ENCODE measurements around the gene ALG1.

The ALG1 gene

DNA sequence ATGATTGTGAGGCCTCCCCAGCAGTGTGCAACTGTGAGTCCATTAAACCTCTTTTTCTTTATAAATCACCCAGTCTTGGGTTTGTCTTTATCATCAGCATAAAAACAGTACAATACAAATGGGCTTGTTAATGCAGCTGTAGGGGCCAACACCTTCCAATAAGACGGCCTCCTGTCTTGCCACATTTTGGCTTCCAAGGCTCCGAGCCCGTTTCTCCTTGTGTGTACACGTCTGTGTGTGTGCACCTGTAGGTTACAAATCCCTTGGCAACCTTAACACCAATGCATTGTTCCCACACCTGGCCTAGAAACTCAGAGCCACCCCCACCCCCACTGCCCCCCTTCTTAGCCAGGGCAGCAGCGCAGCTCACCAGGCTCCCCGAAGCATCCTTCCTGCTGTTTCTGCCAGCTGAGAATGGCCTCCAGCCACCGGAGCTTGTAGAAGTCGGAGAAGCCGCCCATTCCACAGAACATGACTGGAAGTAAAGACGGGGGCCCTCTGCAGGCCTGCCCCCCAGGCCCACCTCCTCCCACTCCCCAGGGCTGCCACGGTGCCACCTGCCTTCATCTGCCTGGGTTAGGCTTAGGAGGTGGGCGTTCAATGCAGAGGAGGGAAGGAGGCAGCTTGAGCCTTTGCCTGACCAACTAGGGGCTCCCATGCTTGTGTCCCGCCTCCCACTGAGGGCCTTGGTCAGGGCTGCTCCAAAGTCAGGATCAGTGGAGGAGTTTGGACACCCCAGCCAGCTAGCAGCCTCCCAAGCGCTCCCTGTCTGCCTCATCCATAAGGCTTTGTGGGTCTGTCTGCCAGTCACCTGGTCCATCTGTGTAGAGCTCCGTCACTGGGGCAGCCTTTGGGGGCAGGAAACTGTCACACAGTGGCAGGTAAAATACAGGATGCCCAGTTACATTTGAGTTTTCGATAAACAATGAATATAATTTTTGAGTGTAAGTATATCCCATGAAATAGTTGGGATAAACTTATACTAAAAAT, 16.5 kb upstream of the ALG1 start:
- H3K9me3 ChIP-seq (replicated peaks; ENCODE audit: low read length) = no peaks in the 10 kb centered on the region
- H3K4me1 ChIP-seq (ENCODE audit: control insufficient read depth, insufficient read depth, low read length) = no peaks in the 10 kb centered on the region

DNA sequence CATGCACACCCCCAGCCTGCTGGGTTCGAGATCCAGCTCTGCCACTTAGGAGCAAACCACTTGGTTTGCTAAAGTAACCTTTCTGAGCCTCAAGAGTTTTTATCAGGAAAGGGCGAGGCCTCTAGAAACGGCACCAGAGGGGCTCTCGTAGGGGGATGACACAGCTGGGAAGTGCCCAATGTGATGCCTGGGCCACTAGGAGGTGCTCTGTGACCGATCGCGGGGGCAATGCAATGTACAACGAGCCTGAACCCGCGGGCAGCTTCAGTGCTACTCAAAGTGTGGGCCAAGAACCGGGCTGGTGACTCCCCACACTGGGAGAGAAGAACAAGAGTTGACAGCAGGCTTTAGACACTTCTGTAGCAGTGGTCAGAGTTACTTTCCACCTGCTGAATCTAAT, 15.3 kb upstream of the ALG1 start:
- Histone ChIP-seq H3K9me3 (replicated peaks; ENCODE audit: low read length) (no peaks in the 10 kb centered on the region), H3K4me1 (ENCODE audit: control insufficient read depth, insufficient read depth, low read length) (no peaks in the 10 kb centered on the region), H3K4me3 (ENCODE audit: low read length) (no peak overlapping the region), H3K27me3 (ENCODE audit: control insufficient read depth, insufficient read depth, low read length) (peaks cover 11% of the 10 kb centered on the region), H3K9ac (ENCODE audit: low read depth, low read length) (no peak overlapping the region), H3K4me2 (ENCODE audit: low read length) (no peak overlapping the region), H3K36me3 (ENCODE audit: insufficient read depth, low read length) (no peaks in the 10 kb centered on the region)

More for the DNA sequence above, 16.5 kb upstream of the ALG1 start:
- Histone ChIP-seq H3K9ac (ENCODE audit: low read depth, low read length) (no peak overlapping the region), H3K36me3 (ENCODE audit: insufficient read depth, low read length) (no peaks in the 10 kb centered on the region), H3K4me3 (ENCODE audit: low read length) (no peak overlapping the region), H3K27me3 (ENCODE audit: control insufficient read depth, insufficient read depth, low read length) (peaks cover 10% of the 10 kb centered on the region), H3K4me2 (ENCODE audit: low read length) (no peak overlapping the region)

DNA sequence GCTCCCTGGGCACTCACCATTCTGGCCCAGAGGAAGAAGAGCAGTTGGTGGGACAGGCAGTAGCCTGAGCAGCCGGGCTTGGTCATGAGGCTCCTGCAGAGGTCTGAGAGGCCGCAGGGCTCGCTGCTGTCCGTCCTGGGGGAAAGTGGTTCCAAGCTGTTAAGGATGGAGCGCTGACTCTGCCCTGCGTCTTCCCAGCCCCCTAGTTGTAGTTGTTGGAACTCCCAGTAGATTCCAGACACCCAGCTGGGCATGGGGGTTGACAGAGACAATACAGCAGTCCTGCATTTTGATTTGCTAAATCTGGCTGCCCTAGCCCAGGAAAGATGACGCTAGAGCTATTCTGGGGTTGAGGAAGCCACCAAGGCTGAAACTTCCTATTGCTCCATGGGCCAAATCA, 13.2 kb upstream of the ALG1 start:
- H3K4me2 ChIP-seq (ENCODE audit: low read length) = no peak overlapping the region
- no peaks in the 10 kb centered on the region for H3K4me1 ChIP-seq (ENCODE audit: control insufficient read depth, insufficient read depth, low read length)
- no peak overlapping the region for H3K4me3 ChIP-seq (ENCODE audit: low read length)
- H3K9ac ChIP-seq (ENCODE audit: low read depth, low read length) = no peak overlapping the region
- no peaks in the 10 kb centered on the region for H3K36me3 ChIP-seq (ENCODE audit: insufficient read depth, low read length)
- peaks cover 30% of the 10 kb centered on the region for H3K27me3 ChIP-seq (ENCODE audit: control insufficient read depth, insufficient read depth, low read length)
- no peaks in the 10 kb centered on the region for H3K9me3 ChIP-seq (replicated peaks; ENCODE audit: low read length)

DNA sequence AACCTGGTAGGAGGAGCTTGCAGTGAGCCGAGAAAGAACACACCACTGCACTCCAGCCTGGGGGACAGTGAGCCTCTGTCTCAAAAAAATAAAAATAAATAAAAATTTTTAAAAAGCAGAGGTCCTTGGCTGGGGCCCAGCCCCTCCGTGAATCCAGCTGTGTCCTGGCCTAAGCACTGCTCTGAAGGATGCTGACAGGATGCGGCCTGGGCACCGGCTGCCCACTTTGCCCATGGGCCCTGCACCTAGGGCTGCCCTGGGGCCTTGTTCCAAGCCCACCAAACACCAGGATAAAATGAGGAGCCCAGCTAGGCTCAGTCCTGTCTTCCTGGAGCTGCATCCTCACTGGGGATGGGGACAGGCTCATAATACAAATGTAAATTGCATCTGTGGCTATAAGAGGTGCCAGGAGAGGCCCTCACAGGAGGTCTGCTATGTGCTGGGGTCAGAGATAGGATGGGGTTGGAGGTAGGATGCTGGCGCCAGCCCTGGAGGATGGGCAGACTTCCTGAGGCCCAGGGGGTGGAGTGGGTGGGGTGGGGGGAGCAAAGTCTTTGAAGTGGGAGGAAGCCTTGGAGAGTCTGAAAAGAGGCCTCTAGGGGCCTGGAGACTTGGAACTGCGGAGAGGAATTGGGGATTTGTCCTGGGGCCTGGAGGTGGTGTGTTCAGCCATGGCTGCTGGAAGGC, 12.1 kb upstream of the ALG1 start:
- no peaks in the 10 kb centered on the region for H3K36me3 ChIP-seq (ENCODE audit: insufficient read depth, low read length)
- H3K4me1 ChIP-seq (ENCODE audit: control insufficient read depth, insufficient read depth, low read length) = no peaks in the 10 kb centered on the region
- no peak overlapping the region for H3K4me2 ChIP-seq (ENCODE audit: low read length)
- H3K27me3 ChIP-seq (ENCODE audit: control insufficient read depth, insufficient read depth, low read length) = peaks cover 33% of the 10 kb centered on the region
- H3K4me3 ChIP-seq (ENCODE audit: low read length) = no peak overlapping the region
- no peak overlapping the region for H3K9ac ChIP-seq (ENCODE audit: low read depth, low read length)
- no peaks in the 10 kb centered on the region for H3K9me3 ChIP-seq (replicated peaks; ENCODE audit: low read length)

DNA sequence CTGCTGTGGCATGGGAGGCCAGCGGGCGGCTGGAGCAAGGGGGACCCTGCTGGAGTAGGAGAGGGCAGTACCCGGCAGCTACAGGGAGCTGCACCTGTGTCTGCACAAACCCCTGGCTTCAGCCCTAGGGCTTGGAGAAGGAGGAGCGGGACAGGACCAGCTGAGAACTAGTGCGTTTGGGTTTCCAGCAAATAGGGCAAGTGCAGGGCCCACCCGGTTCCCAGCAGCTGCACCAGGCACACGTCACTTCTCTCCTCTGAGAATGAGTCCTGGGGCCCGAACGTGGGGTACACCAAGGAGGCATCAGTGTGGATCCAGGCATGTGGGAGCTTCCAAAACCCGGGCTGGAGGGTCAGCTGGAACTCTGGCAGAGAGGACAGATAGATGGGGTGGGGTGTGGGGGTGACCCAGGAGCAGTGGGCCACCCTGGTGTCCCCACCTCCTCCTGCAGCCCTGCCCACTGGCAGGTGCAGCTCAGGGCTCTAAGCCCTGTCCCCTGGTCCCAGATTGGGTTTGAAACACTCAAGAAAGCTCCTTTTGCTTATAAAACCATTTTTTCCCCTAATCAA, 11.5 kb upstream of the ALG1 start:
- no peak overlapping the region for H3K9ac ChIP-seq (ENCODE audit: low read depth, low read length)
- H3K27me3 ChIP-seq (ENCODE audit: control insufficient read depth, insufficient read depth, low read length) = peaks cover 39% of the 10 kb centered on the region

DNA sequence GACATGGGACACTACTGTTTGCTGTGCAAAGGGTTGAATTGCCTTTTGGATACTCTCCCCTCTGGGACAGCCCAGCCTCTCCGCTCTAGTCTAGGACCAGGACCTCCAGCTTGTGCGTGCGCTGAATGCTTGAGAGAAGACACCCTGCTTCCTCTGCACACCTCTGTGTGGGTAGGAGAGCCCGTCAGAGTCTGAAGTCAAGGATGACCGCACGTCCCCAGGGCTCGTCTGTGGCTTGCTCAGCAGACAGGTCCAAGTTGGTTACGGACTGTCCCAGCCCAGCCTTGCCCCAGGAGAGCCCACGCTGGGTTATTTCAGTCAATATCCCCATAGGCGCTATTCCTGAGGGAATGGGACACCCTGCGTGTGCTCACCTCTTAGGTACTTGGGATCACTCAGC, 9.6 kb upstream of the ALG1 start:
- Histone ChIP-seq H3K27me3 (ENCODE audit: control insufficient read depth, insufficient read depth, low read length) (peaks cover 38% of the 10 kb centered on the region), H3K9ac (ENCODE audit: low read depth, low read length) (no peak overlapping the region), H3K4me3 (ENCODE audit: low read length) (no peak overlapping the region), H3K4me1 (ENCODE audit: control insufficient read depth, insufficient read depth, low read length) (no peaks in the 10 kb centered on the region), H3K9me3 (replicated peaks; ENCODE audit: low read length) (no peaks in the 10 kb centered on the region), H3K36me3 (ENCODE audit: insufficient read depth, low read length) (no peaks in the 10 kb centered on the region), H3K4me2 (ENCODE audit: low read length) (no peak overlapping the region)

More for the DNA sequence above, 11.5 kb upstream of the ALG1 start:
- H3K4me3 ChIP-seq (ENCODE audit: low read length) = no peak overlapping the region
- H3K9me3 ChIP-seq (replicated peaks; ENCODE audit: low read length) = no peaks in the 10 kb centered on the region
- no peaks in the 10 kb centered on the region for H3K36me3 ChIP-seq (ENCODE audit: insufficient read depth, low read length)
- H3K4me2 ChIP-seq (ENCODE audit: low read length) = no peak overlapping the region
- H3K4me1 ChIP-seq (ENCODE audit: control insufficient read depth, insufficient read depth, low read length) = no peaks in the 10 kb centered on the region

DNA sequence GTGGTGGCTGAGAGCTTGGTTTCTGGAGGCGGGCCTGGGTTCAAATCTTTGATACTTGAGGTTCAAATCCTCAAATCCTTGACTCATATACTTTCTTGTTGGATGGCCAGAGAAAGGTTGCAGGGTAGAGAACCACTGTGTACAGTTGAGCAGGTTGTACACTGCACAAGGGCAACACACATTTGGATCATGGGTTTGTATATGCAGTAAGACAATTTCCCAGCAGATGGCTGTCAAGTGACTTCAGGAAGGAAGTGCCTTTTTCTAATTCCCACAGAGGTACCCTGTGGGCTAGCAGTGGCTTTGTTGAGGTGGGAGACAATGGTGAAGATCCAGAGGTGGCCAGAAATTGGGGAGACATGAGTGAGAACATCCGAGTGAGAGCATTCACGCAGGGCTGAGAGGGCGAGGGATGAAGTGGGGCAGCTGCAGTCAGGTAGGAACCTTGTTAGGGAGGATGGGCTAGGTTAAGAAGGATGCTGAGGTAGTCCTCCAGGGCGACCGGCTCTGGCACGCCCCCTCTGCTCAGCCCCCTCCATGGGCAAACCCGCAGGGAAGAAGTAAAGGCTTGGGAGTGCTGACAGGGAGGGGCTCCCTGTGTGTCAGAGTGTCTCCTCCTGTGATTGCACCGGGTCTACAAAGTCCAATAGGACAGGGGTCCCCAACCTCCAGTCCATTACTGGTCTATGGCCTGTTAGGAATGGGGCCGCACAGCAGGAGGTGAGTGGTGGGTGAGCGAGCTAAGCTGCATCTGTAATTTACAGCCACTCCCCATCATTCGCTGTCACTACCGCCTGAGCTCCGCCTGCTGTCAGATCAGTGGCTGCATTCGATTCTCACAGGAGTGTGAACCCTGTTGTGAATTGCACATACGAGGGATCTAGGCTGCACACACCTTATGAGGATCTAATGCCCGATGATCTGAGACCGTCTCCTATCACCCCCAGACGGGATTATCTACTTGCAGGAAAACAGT, 8.6 kb upstream of the ALG1 start:
- H3K9ac ChIP-seq (ENCODE audit: low read depth, low read length) = no peak overlapping the region
- H3K4me1 ChIP-seq (ENCODE audit: control insufficient read depth, insufficient read depth, low read length) = no peaks in the 10 kb centered on the region
- H3K36me3 ChIP-seq (ENCODE audit: insufficient read depth, low read length) = no peaks in the 10 kb centered on the region
- no peak overlapping the region for H3K4me3 ChIP-seq (ENCODE audit: low read length)
- H3K27me3 ChIP-seq (ENCODE audit: control insufficient read depth, insufficient read depth, low read length) = peaks cover 44% of the 10 kb centered on the region
- H3K4me2 ChIP-seq (ENCODE audit: low read length) = no peak overlapping the region
- H3K9me3 ChIP-seq (replicated peaks; ENCODE audit: low read length) = no peaks in the 10 kb centered on the region

DNA sequence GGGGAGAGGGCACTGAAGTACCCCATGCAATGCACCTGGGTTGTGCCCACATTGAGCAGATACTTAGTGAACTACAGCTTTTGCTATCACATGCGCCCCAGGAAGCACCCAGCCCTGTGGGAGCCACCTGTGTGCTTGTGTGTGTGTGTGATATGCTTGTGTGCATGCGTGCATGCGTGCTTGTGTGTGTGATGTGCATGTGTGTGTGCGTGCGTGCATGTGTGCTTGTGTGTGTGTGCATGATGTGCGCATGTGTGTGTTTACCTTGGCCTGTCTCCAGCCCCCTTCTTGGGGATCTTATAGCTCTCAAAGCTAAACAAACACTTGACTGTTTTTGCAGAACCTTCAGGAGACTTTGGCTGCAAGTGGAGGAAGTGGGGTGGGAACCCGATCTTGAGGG, 6.7 kb upstream of the ALG1 start:
- Histone ChIP-seq H3K4me1 (ENCODE audit: control insufficient read depth, insufficient read depth, low read length) (no peaks in the 10 kb centered on the region), H3K27me3 (ENCODE audit: control insufficient read depth, insufficient read depth, low read length) (peaks cover 44% of the 10 kb centered on the region), H3K4me2 (ENCODE audit: low read length) (no peak overlapping the region), H3K9ac (ENCODE audit: low read depth, low read length) (no peak overlapping the region), H3K4me3 (ENCODE audit: low read length) (no peak overlapping the region), H3K36me3 (ENCODE audit: insufficient read depth, low read length) (no peaks in the 10 kb centered on the region), H3K9me3 (replicated peaks; ENCODE audit: low read length) (no peaks in the 10 kb centered on the region)

DNA sequence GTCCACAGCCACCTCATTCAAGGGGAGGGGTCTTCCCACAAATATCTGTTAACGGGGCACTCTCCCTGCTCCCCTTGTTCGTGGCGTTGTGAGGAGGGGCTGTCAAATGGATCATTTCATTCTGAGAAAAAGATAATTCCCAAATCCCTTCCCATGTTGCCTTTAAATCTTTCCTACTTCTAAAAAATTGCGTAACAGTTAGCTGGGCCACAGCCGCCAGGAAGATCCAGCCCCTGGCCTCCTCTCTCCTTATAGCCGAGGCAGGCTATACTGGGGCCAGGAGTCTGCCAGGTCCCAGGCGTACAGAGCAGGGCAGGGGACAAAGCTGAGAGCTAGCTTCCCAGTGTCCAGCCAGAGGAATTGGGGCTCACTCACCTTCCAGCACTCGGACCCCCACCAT, 6.3 kb upstream of the ALG1 start:
- Histone ChIP-seq H3K4me2 (ENCODE audit: low read length) (no peak overlapping the region), H3K36me3 (ENCODE audit: insufficient read depth, low read length) (no peaks in the 10 kb centered on the region), H3K9ac (ENCODE audit: low read depth, low read length) (no peak overlapping the region), H3K9me3 (replicated peaks; ENCODE audit: low read length) (no peaks in the 10 kb centered on the region), H3K27me3 (ENCODE audit: control insufficient read depth, insufficient read depth, low read length) (peaks cover 42% of the 10 kb centered on the region), H3K4me3 (ENCODE audit: low read length) (no peak overlapping the region), H3K4me1 (ENCODE audit: control insufficient read depth, insufficient read depth, low read length) (no peaks in the 10 kb centered on the region)

DNA sequence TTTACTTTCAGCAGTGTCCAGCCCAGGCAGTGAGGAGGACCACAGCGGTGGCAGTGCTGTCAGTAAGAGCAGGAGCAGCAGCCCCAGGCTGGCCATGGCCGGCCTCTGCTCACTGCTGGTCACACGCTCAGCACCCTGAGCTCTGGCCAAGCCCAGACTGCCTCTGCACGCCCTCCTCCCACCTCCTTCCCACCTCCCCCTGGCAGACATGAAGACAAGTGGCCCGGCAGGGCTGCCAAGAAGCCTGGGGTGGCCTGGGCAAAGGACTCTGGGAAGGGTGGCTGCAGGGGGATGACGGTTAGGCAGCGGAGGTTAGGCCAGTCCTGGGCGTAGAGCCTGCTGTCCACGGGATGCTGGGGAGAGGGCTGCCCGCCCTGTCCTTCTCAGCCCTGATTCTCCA, 5.8 kb upstream of the ALG1 start, which contains the start of gene C16orf89:
TSS of gene C16orf89 (minus strand) at position 144 of the 400 bp plus-strand sequence. CDS start at position 96, 48 bp downstream.
- Histone ChIP-seq H3K27me3 (ENCODE audit: control insufficient read depth, insufficient read depth, low read length) (peaks cover 42% of the 10 kb centered on the region), H3K9ac (ENCODE audit: low read depth, low read length) (no peak within 1 kb of the TSS), H3K4me1 (ENCODE audit: control insufficient read depth, insufficient read depth, low read length) (no peaks in the 10 kb centered on the region), H3K36me3 (ENCODE audit: insufficient read depth, low read length) (no peaks in the 10 kb centered on the region), H3K4me3 (ENCODE audit: low read length) (no peak within 1 kb of the TSS), H3K4me2 (ENCODE audit: low read length) (no peak within 1 kb of the TSS), H3K9me3 (replicated peaks; ENCODE audit: low read length) (no peaks in the 10 kb centered on the region)

Measured in skeletal muscle satellite cell (primary cell).